ENCODE results near the gene AK9. TPM values are rescaled to one million over a fixed set of nuclear protein-coding genes. Genes with fewer than 3 reads are reported as not detected.

AK9 gene
- total RNA-seq, 1 experiment from 2014 or later, result 1.7 TPM

DNA sequence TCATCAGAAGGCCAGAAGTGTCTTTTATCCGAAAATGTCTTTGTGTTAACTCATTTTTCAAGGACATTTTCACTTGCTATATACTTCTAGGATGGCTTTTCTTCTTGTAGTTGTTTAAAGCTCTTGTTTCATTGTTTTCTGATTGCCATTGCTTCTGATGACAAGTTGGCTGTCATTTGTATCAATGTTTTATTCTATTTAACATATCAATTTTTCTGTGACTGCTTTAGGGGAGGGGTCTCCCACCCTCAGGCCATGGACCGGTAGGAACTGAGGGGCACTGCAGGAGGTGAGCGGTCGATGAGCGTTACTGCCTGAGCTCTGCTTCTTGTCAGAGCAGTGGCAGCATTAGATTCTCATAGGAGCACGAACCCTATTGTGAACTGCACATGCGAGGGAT, 65.8 kb downstream of the AK9 start:
- H3K9me2 ChIP-seq (replicated peaks; ENCODE audit: low read length), result no peaks in the 10 kb centered on the region
- no peak for ATAC-seq
- no peaks in the 10 kb centered on the region for H3K36me3 ChIP-seq (ENCODE audit: low read depth, low read length)
- no peaks in the 10 kb centered on the region for H3F3A ChIP-seq (ENCODE audit: low read length, unreplicated experiment)
- H3K27me3 ChIP-seq (ENCODE audit: low read length), result no peaks in the 10 kb centered on the region
- no peak overlapping the region for H3K27ac ChIP-seq (ENCODE audit: low read length)
- no peak overlapping the region for H2AFZ ChIP-seq (ENCODE audit: low read length)
- H3K9ac ChIP-seq (ENCODE audit: low read length), result no peak overlapping the region
- H3K4me3 ChIP-seq (ENCODE audit: low read length), result no peak overlapping the region
- no peak overlapping the region for H3K4me2 ChIP-seq (ENCODE audit: low read length)
- CTCF ChIA-PET, result no interaction called here
- no peaks in the 10 kb centered on the region for H3K79me2 ChIP-seq (ENCODE audit: low read length)
- intact Hi-C loops (cut with micrococcal nuclease), result no loop called here
- H4K20me1 ChIP-seq (ENCODE audit: low read length), result no peaks in the 10 kb centered on the region
- no peak for TF ChIP-seq EZH2 (IDR thresholded peaks at IDR 0.05; ENCODE audit: low read length, unreplicated experiment)
- no peak for TF ChIP-seq EZH2phosphoT487 (IDR thresholded peaks at IDR 0.05; ENCODE audit: borderline replicate concordance, low read length)
- TF ChIP-seq, protein P1, sequence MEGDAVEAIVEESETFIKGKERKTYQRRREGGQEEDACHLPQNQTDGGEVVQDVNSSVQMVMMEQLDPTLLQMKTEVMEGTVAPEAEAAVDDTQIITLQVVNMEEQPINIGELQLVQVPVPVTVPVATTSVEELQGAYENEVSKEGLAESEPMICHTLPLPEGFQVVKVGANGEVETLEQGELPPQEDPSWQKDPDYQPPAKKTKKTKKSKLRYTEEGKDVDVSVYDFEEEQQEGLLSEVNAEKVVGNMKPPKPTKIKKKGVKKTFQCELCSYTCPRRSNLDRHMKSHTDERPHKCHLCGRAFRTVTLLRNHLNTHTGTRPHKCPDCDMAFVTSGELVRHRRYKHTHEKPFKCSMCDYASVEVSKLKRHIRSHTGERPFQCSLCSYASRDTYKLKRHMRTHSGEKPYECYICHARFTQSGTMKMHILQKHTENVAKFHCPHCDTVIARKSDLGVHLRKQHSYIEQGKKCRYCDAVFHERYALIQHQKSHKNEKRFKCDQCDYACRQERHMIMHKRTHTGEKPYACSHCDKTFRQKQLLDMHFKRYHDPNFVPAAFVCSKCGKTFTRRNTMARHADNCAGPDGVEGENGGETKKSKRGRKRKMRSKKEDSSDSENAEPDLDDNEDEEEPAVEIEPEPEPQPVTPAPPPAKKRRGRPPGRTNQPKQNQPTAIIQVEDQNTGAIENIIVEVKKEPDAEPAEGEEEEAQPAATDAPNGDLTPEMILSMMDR (conservative IDR thresholded peaks at IDR 0.05; ENCODE audit: low read depth, low read length), result no peak
- H3K9me3 ChIP-seq (ENCODE audit: low read length), result no peaks in the 10 kb centered on the region
- no peak for DNase-seq
- no peaks in the 10 kb centered on the region for H3K4me1 ChIP-seq (ENCODE audit: insufficient read depth, low read length)
- no TSS peak for BruUV-seq (replicated peaks)
- POLR2A ChIA-PET (ENCODE audit: unreplicated experiment), result no interaction called here

DNA sequence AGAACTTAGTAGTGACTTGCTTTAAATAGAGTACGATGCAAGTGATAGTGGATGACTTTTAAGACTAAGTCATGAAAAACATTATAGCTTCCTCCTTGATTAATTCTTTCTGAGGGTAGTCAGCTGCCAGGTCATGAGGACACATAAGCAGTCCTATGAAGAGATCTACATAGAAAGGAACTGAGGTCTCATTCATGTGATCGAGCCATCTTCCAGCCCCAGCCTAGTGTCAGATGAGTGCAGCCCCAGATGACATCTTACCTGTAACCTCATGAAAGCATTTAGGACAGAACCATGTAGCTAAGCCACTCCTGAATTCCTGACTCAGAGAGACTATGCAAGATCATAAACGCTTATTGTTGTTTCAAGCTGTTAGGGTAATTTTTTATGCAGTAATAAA, 67.7 kb downstream of the AK9 start:
- no peak overlapping the region for H3K27ac ChIP-seq (ENCODE audit: low read length)

DNA sequence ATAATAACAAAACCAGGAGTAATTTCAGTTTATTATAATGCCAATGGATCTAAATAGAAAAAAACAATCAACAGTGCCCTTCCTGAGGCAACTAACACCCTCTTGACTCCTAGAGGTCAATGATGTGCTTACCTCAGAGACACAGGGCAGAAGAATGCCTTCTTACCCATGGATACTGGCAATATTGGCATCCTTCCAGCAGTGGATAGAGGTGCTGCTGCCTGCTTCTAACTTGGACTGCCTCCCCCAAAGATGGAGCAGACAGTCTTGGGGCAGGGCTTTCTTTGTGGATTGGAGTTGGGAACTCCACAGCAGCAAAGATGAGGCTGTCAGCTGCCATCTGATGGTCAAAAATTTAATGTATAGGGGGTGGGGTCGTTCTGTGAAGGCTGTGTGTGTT, 78.7 kb downstream of the AK9 start:
- no TSS peak for BruUV-seq (replicated peaks)
- intact Hi-C loops (cut with micrococcal nuclease), result no loop called here
- POLR2A ChIA-PET (ENCODE audit: unreplicated experiment), result no interaction called here
- no peaks in the 10 kb centered on the region for H3K4me1 ChIP-seq (ENCODE audit: insufficient read depth, low read length)
- H3K27me3 ChIP-seq (ENCODE audit: low read length), result no peaks in the 10 kb centered on the region
- no peaks in the 10 kb centered on the region for H3K9me2 ChIP-seq (replicated peaks; ENCODE audit: low read length)
- no peak for DNase-seq
- no peaks in the 10 kb centered on the region for H3K79me2 ChIP-seq (ENCODE audit: low read length)
- H3K4me3 ChIP-seq (ENCODE audit: low read length), result no peak overlapping the region
- H2AFZ ChIP-seq (ENCODE audit: low read length), result no peak overlapping the region
- no peaks in the 10 kb centered on the region for H3K9me3 ChIP-seq (ENCODE audit: low read length)
- no peak overlapping the region for H3K27ac ChIP-seq (ENCODE audit: low read length)
- CTCF ChIA-PET, result no interaction called here
- no peaks in the 10 kb centered on the region for H4K20me1 ChIP-seq (ENCODE audit: low read length)
- H3K9ac ChIP-seq (ENCODE audit: low read length), result no peak overlapping the region
- ATAC-seq, result no peak
- TF ChIP-seq, protein P1 (conservative IDR thresholded peaks at IDR 0.05; ENCODE audit: low read depth, low read length), result no peak
- TF ChIP-seq EZH2phosphoT487 (IDR thresholded peaks at IDR 0.05; ENCODE audit: borderline replicate concordance, low read length) (no peak), EZH2 (IDR thresholded peaks at IDR 0.05; ENCODE audit: low read length, unreplicated experiment) (no peak)
- no peak overlapping the region for H3K4me2 ChIP-seq (ENCODE audit: low read length)
- no peaks in the 10 kb centered on the region for H3F3A ChIP-seq (ENCODE audit: low read length, unreplicated experiment)
- no peaks in the 10 kb centered on the region for H3K36me3 ChIP-seq (ENCODE audit: low read depth, low read length)

More for the DNA sequence above, 67.7 kb downstream of the AK9 start:
- Histone ChIP-seq H3K4me1 (ENCODE audit: insufficient read depth, low read length) (no peaks in the 10 kb centered on the region), H3K9me2 (replicated peaks; ENCODE audit: low read length) (no peaks in the 10 kb centered on the region), H3K36me3 (ENCODE audit: low read depth, low read length) (no peaks in the 10 kb centered on the region), H3K27me3 (ENCODE audit: low read length) (no peaks in the 10 kb centered on the region), H3K79me2 (ENCODE audit: low read length) (no peaks in the 10 kb centered on the region), H3K9me3 (ENCODE audit: low read length) (no peaks in the 10 kb centered on the region), H4K20me1 (ENCODE audit: low read length) (no peaks in the 10 kb centered on the region), H3K4me3 (ENCODE audit: low read length) (no peak overlapping the region), H3F3A (ENCODE audit: low read length, unreplicated experiment) (no peaks in the 10 kb centered on the region), H3K4me2 (ENCODE audit: low read length) (no peak overlapping the region), H2AFZ (ENCODE audit: low read length) (no peak overlapping the region), H3K9ac (ENCODE audit: low read length) (no peak overlapping the region)
- no peak for ATAC-seq
- POLR2A ChIA-PET (ENCODE audit: unreplicated experiment), result no interaction called here
- CTCF ChIA-PET, result no interaction called here
- no TSS peak for BruUV-seq (replicated peaks)
- TF ChIP-seq EZH2 (IDR thresholded peaks at IDR 0.05; ENCODE audit: low read length, unreplicated experiment) (no peak), EZH2phosphoT487 (IDR thresholded peaks at IDR 0.05; ENCODE audit: borderline replicate concordance, low read length) (no peak)
- TF ChIP-seq, protein P1 (conservative IDR thresholded peaks at IDR 0.05; ENCODE audit: low read depth, low read length), result no peak
- no peak for DNase-seq
- intact Hi-C loops (cut with micrococcal nuclease), result no loop called here

All from PC-3 (cell line).